H9 (cell line): ENCODE data around the gene GDPD4. TPM values are rescaled to one million over a fixed set of nuclear protein-coding genes. Genes with fewer than 3 reads are reported as not detected.

Experiments used
- DNase-seq: peaks from one replicate; pipeline ENCODE4 v3.0.0-alpha.2; 2017
- H2AFZ ChIP-seq: one replicate; pipeline ENCODE4 v1.6.1; 2013; ENCODE audit warnings: mild to moderate bottlenecking, low read length, control low read depth, moderate library complexity
- H2AK5ac ChIP-seq: 2 replicates; pipeline ENCODE4 v1.6.1; 2013; ENCODE audit warnings: low read length, control low read depth, mixed read lengths; ENCODE audit not compliant: insufficient read length
- H2BK120ac ChIP-seq: one replicate; pipeline ENCODE4 v1.6.1; 2013; ENCODE audit warnings: low read depth, mild to moderate bottlenecking, low read length, control low read depth, inconsistent platforms; ENCODE audit not compliant: poor library complexity, severe bottlenecking
- H2BK12ac ChIP-seq: 2 replicates; pipeline ENCODE4 v1.6.1; 2013; ENCODE audit warnings: low read length, control low read depth, mixed read lengths, low read depth; ENCODE audit not compliant: insufficient read length
- H2BK15ac ChIP-seq: 2 replicates; pipeline ENCODE4 v1.6.1; 2013; ENCODE audit warnings: low read depth, low read length, control low read depth
- H2BK20ac ChIP-seq: one replicate; pipeline ENCODE4 v1.6.1; 2013; ENCODE audit warnings: low read depth, mild to moderate bottlenecking, low read length, control low read depth, inconsistent platforms; ENCODE audit not compliant: poor library complexity, severe bottlenecking
- H2BK5ac ChIP-seq: 2 replicates; pipeline ENCODE4 v1.6.1; 2013; ENCODE audit warnings: low read length, control low read depth, mixed read lengths; ENCODE audit not compliant: insufficient read length
- H3K14ac ChIP-seq: 2 replicates; pipeline ENCODE4 v1.6.1; 2013; ENCODE audit warnings: low read length, control low read depth; ENCODE audit not compliant: insufficient read depth
- H3K18ac ChIP-seq: 2 replicates; pipeline ENCODE4 v1.6.1; 2013; ENCODE audit warnings: low read depth, mild to moderate bottlenecking, mixed read lengths, low read length, control low read depth; ENCODE audit not compliant: insufficient read length
- H3K23ac ChIP-seq: 2 replicates; pipeline ENCODE4 v1.6.1; 2013; ENCODE audit warnings: low read length, control low read depth, mixed read lengths, low read depth; ENCODE audit not compliant: insufficient read length
- H3K23me2 ChIP-seq: 2 replicates; pipeline ENCODE4 v1.6.1; 2013; ENCODE audit warnings: low read depth, mild to moderate bottlenecking, mixed read lengths, low read length, control low read depth; ENCODE audit not compliant: insufficient read length, poor library complexity, severe bottlenecking
- H3K27ac ChIP-seq: 2 replicates; pipeline ENCODE4 v1.5.1; 2013; ENCODE audit warnings: low read length, control low read depth, mixed read lengths, low read depth; ENCODE audit not compliant: insufficient read length
- H3K27me3 ChIP-seq: 2 replicates; pipeline ENCODE4 v1.6.1; 2013; ENCODE audit warnings: low read length, control low read depth, inconsistent platforms; ENCODE audit not compliant: insufficient read depth
- H3K4ac ChIP-seq: 2 replicates; pipeline ENCODE4 v1.6.1; 2013; ENCODE audit warnings: low read depth, mild to moderate bottlenecking, control low read depth, inconsistent platforms, low read length, moderate library complexity
- H3K4me1 ChIP-seq: 2 replicates; pipeline ENCODE4 v1.6.1; 2013; ENCODE audit warnings: low read length, control low read depth, inconsistent platforms; ENCODE audit not compliant: insufficient read depth
- H3K4me2 ChIP-seq: 2 replicates; pipeline ENCODE4 v1.6.1; 2013; ENCODE audit warnings: low read length, control low read depth, mixed read lengths; ENCODE audit not compliant: insufficient read length, insufficient read depth
- H3K56ac ChIP-seq: 2 replicates; pipeline ENCODE4 v1.6.1; 2013; ENCODE audit warnings: low read depth, mild to moderate bottlenecking, mixed read lengths, low read length, control low read depth; ENCODE audit not compliant: insufficient read length
- H3K79me1 ChIP-seq: 2 replicates; pipeline ENCODE4 v1.6.1; 2013; ENCODE audit warnings: low read depth, mild to moderate bottlenecking, moderate library complexity, low read length, control low read depth, inconsistent platforms; ENCODE audit not compliant: insufficient read depth, poor library complexity, severe bottlenecking
- H3K79me2 ChIP-seq: 2 replicates; pipeline ENCODE4 v1.6.1; 2013; ENCODE audit warnings: low read length, control low read depth, inconsistent platforms; ENCODE audit not compliant: insufficient read depth
- H3K9ac ChIP-seq: 2 replicates; pipeline ENCODE4 v1.6.1; 2013; ENCODE audit warnings: low read length, control low read depth, mixed read lengths; ENCODE audit not compliant: insufficient read length; ENCODE audit errors: extremely low read depth
- H3K9me3 ChIP-seq: one replicate; pipeline ENCODE4 v1.6.1; 2013; ENCODE audit warnings: low read depth, low read length, inconsistent platforms; ENCODE audit not compliant: control insufficient read depth
- H3T11ph ChIP-seq: one replicate; pipeline ENCODE4 v1.6.1; 2013; ENCODE audit warnings: mild to moderate bottlenecking, low read length, control low read depth, inconsistent platforms
- H4K20me1 ChIP-seq: one replicate; pipeline ENCODE4 v1.6.1; 2013; ENCODE audit not compliant: control insufficient read depth, insufficient read length, insufficient read depth
- H4K5ac ChIP-seq: 2 replicates; pipeline ENCODE4 v1.6.1; 2013; ENCODE audit warnings: low read depth, mild to moderate bottlenecking, mixed read lengths, low read length, control low read depth; ENCODE audit not compliant: insufficient read length
- H4K8ac ChIP-seq: replicated peaks from 2 replicates; pipeline ENCODE4 v1.6.1; 2013; ENCODE audit warnings: low read length, control low read depth, mixed read lengths, low read depth; ENCODE audit not compliant: insufficient read length
- H4K91ac ChIP-seq: 2 replicates; pipeline ENCODE4 v1.6.1; 2013; ENCODE audit warnings: low read depth, mild to moderate bottlenecking, moderate library complexity, mixed read lengths, low read length, control low read depth; ENCODE audit not compliant: insufficient read length
- H3K27ac Mint-ChIP-seq, 3 experiments: 2 replicates in 2 of 3; 3 replicates in 1 of 3; pipeline ENCODE4 v1.8.0; 2020 to 2021; ENCODE audit warnings: mixed read lengths in 3 of 3, mild to moderate bottlenecking in 1 of 3, moderate library complexity in 1 of 3
- H3K27me3 Mint-ChIP-seq: 2 replicates; pipeline ENCODE4 v1.8.0; 2021; ENCODE audit warnings: low read depth, mild to moderate bottlenecking, moderate library complexity, mixed read lengths
- H3K36me3 Mint-ChIP-seq, 3 experiments: 2 replicates in 2 of 3; 3 replicates in 1 of 3; pipeline ENCODE4 v1.8.0; 2020 to 2021; ENCODE audit warnings: low read depth in 3 of 3, mixed read lengths in 3 of 3; ENCODE audit not compliant: insufficient read depth in 1 of 3
- H3K4me1 Mint-ChIP-seq, 2 experiments: 2 replicates each; pipeline ENCODE4 v1.8.0; 2020; ENCODE audit warnings: mixed read lengths in 2 of 2
- H3K4me3 Mint-ChIP-seq, 2 experiments: 2 replicates in 1 of 2; 3 replicates in 1 of 2; pipeline ENCODE4 v1.8.0; 2020 to 2021; ENCODE audit warnings: mild to moderate bottlenecking in 2 of 2, mixed read lengths in 2 of 2, moderate library complexity in 1 of 2
- H3K9me3 Mint-ChIP-seq, 2 experiments: 2 replicates in 1 of 2; 3 replicates in 1 of 2; pipeline ENCODE4 v1.8.0; 2020; ENCODE audit warnings: mild to moderate bottlenecking in 2 of 2, mixed read lengths in 2 of 2, moderate library complexity in 1 of 2
- CTCF ChIP-seq: fragments of 200-600 bp; sonication (generic); conservative IDR thresholded peaks from 3 replicates; pipeline ENCODE4 v1.8.0; 2021; ENCODE audit warnings: antibody characterized with exemption, mild to moderate bottlenecking
- WGBS: extraction: QIAGEN DNeasy Blood & Tissue Kit; methylation state at CpG from one replicate; pipeline ENCODE4 v1.1.7; 2013; ENCODE audit warnings: missing lambda C conversion rate, low lambda C conversion rate, mixed read lengths; ENCODE audit not compliant: insufficient read length; ENCODE audit errors: extremely low coverage; 5-methylcytosine and 5-hydroxymethylcytosine counted together
- total RNA-seq: library from RNA; stranded (reverse); gene quantifications from 2 replicates; pipeline ENCODE4 v1.2.1, GENCODE V29; 2021

The GDPD4 gene
- total RNA-seq, 1 experiment from 2014 or later = not detected

- DNase-seq = no peak
- peaks cover 2% of the 10 kb centered on the region; the same call in 1 of the 2 replicates for H3K4me1 ChIP-seq
- no peaks in the 10 kb centered on the region for H3K79me2 ChIP-seq
- H3K23ac ChIP-seq = no peak overlapping the region
- Mint-ChIP-seq H3K4me3 (no peak overlapping the region), H3K9me3 (no peaks in the 10 kb centered on the region), H3K27ac (no peak overlapping the region), H3K27me3 (peaks cover 2% of the 10 kb centered on the region; the same call in 1 of the 2 replicates), H3K36me3 (no peaks in the 10 kb centered on the region), H3K4me1 (peaks cover 8 to 10% of the 10 kb centered on the region in 2 experiments)
- H3K14ac ChIP-seq = no peak overlapping the region
- no peak overlapping the region for H3K27ac ChIP-seq
- H3K79me1 ChIP-seq = no peaks in the 10 kb centered on the region
- WGBS = no CpG with 5 or more reads among the region's 9 CpGs
- no peak overlapping the region for H4K91ac ChIP-seq
- no peak overlapping the region for H4K8ac ChIP-seq
- H2BK120ac ChIP-seq = no peak overlapping the region
- H3K4me2 ChIP-seq = no peak overlapping the region
- H3K9ac ChIP-seq = no peak overlapping the region
- no peaks in the 10 kb centered on the region for H3K23me2 ChIP-seq
- H3K4ac ChIP-seq = no peak overlapping the region
- no peak overlapping the region for H2AK5ac ChIP-seq
- no peak overlapping the region for H4K5ac ChIP-seq
- no peak for TF ChIP-seq CTCF
- H2BK12ac ChIP-seq = no peak overlapping the region
- no peak overlapping the region for H3T11ph ChIP-seq
- H3K27me3 ChIP-seq = no peaks in the 10 kb centered on the region
- H4K20me1 ChIP-seq = no peaks in the 10 kb centered on the region
- H3K9me3 ChIP-seq = no peaks in the 10 kb centered on the region
- no peak overlapping the region for H2AFZ ChIP-seq
- no peak overlapping the region for H2BK15ac ChIP-seq
- H3K18ac ChIP-seq = no peak overlapping the region
- H3K56ac ChIP-seq = no peak overlapping the region
- no peak overlapping the region for H2BK20ac ChIP-seq
- no peak overlapping the region for H2BK5ac ChIP-seq
These were observed 114.3 kb downstream of the GDPD4 start for GRCh38 chr11:77187111-77187750.
